Skin epidermis (tissue), 12 donors: ENCODE data around the gene CREG2.

Source experiments
- H3K27ac ChIP-seq, 21 experiments: fragments of 200-600 bp; sonication (generic) in 11 of 21; one replicate each; pipeline ENCODE4 v1.5.0; 2020; ENCODE audit warnings: mild to moderate bottlenecking in 3 of 21, inconsistent platforms in 2 of 21, moderate library complexity in 2 of 21
- H3K4me3 ChIP-seq, 7 experiments: fragments of 200-600 bp; sonication (generic) in 2 of 7; one replicate each; pipeline ENCODE4 v1.5.0; 2020; ENCODE audit warnings: inconsistent platforms in 2 of 7, mild to moderate bottlenecking in 2 of 7, moderate library complexity in 1 of 7

The CREG2 gene

GRCh38 chr2:101410746-101411145 lies 23.4 kb upstream of the CREG2 start:
- Histone ChIP-seq H3K27ac (no peak overlapping the region), H3K4me3 (no peak overlapping the region)

DNA sequence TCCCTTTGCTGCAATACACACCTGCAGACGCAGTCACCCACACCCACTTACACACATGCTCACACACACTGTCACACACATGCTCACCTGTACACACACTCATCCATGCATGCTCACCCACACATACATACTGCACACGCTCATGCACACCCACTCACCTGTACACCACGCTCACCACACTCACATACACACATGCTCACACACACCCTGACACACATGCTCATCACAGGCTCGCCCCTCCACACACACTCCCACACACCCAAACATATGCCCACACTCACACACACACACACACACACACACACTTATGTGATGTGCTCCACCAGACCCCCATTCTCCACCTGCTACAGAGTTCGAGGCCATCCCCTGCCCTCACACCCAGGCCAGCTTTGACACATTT lies 22.8 kb upstream of the CREG2 start:
- Histone ChIP-seq H3K27ac (no peak overlapping the region), H3K4me3 (no peak overlapping the region)

- H3K27ac ChIP-seq = no peak overlapping the region
- H3K4me3 ChIP-seq = no peak overlapping the region
Measured at GRCh38 chr2:101409699-101410098, 22.4 kb upstream of the CREG2 start.

DNA sequence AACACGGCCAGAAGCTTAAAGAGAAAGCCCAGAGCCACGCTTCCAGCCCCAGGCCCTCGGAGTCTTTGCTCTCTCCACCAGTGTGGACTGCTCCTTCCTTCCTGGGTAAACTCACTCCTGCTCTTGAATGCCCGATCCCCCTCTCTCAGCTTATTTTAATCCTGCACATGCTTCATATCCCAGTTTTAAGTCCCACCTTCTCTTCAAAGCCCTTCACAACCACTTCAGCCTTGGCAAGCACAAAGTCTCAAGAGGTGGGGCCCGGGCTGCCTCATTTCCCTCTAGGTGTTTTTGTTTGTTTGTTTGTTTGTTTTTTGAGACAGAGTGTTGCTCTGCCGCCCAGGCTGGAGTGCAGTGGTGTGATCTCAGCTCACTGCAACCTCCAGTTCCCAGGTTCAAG lies 21.6 kb upstream of the CREG2 start:
- Histone ChIP-seq H3K4me3 (no peak overlapping the region), H3K27ac (no peak overlapping the region)

GRCh38 chr2:101405351-101405899 lies 18.1 kb upstream of the CREG2 start:
- Histone ChIP-seq H3K4me3 (no peak overlapping the region), H3K27ac (no peak overlapping the region)

DNA sequence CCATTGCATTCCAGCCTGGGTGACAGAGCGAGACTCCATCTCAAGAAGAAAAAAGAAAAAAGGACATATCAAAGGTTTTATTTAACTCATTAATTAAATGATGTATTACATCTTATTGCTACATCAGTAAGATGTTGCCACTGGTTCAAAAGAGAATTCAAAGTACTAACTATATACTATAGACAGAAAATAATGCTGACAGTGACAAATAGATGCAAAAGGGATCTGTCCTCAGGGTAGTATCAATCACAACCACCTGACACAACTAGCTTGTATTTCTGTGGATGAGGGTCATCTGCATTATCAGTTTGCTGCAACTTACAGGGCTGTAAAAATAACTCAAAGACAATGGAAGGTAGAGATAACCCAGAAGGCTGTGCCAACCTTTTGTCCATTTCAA lies 16.4 kb upstream of the CREG2 start:
- Histone ChIP-seq H3K27ac (no peak overlapping the region), H3K4me3 (no peak overlapping the region)

DNA sequence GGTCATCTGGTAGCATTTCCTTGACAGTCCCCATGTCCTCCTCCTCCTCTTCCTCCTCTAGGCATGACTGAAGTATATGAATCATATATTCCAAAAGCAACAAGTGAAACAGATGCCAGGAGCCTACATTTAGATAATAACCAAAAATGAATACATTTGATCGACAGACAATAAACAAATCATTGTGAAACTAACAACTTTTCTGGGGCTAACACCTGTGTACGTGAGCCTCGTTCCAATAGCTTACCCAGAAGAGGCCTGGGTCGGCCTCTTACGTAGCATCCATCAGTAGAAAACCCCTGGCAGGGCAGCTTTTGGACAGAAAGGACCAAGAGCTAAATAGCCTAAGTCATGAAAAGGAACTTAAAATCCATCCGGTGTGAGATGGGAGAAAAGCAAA lies 15.3 kb upstream of the CREG2 start:
- Histone ChIP-seq H3K4me3 (no peak overlapping the region), H3K27ac (no peak overlapping the region)

- Histone ChIP-seq H3K4me3 (no peak overlapping the region), H3K27ac (no peak overlapping the region)
Measured at GRCh38 chr2:101401906-101402305, 14.6 kb upstream of the CREG2 start.

GRCh38 chr2:101401326-101401665 lies 14.0 kb upstream of the CREG2 start:
- H3K27ac ChIP-seq = no peak overlapping the region

GRCh38 chr2:101400506-101401325 lies 13.4 kb upstream of the CREG2 start:
- Histone ChIP-seq H3K4me3 (no peak overlapping the region), H3K27ac (no peak overlapping the region)

More at GRCh38 chr2:101401326-101401665, 14.0 kb upstream of the CREG2 start:
- no peak overlapping the region for H3K4me3 ChIP-seq

- no peak overlapping the region for H3K4me3 ChIP-seq
- no peak overlapping the region for H3K27ac ChIP-seq
Measured at GRCh38 chr2:101400048-101400447, 12.7 kb upstream of the CREG2 start.

GRCh38 chr2:101399021-101399799 lies 11.9 kb upstream of the CREG2 start:
- no peak overlapping the region for H3K4me3 ChIP-seq
- no peak overlapping the region for H3K27ac ChIP-seq

DNA sequence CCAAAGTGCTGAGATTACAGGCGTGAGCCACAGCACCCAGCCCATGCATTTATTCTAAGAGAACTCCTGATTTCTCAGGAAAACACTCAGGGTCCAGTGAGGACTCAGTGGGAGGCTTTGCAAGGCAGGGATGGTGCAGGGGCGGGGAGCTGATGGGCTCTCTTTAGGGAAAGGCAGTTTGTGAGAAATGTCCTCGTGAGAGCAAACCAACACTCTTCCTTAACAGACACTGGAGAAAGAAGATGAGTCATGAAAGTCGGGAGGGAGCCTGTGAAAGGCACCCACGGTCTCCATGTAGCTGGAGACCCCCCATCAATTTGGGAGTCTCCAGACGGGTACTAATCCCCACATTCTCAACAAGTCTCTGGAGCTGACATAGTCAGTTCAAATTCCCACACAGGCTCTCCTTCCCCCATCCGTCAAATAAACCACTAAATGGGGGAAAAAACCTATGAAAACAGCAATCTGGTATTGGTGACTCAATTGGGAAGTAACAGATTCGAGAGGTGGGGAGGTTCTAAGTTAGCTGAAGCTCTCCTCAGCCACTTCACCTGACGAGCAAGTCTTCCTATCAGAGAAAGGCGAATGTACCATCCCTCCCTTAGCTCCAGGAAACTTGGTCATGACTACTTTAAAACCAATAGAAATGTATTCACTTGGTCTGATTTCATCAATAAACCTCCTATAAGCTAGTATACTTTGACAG lies 11.0 kb upstream of the CREG2 start:
- no peak overlapping the region for H3K4me3 ChIP-seq
- no peak overlapping the region for H3K27ac ChIP-seq

- no peak overlapping the region for H3K4me3 ChIP-seq
- H3K27ac ChIP-seq = peak overlapping the region in 10 of 21 experiments; percentile 12 to 79 (median 68)
Measured at GRCh38 chr2:101396316-101396717, 9.0 kb upstream of the CREG2 start.

- Histone ChIP-seq H3K4me3 (no peak overlapping the region), H3K27ac (peak overlapping the region in 10 of 21 experiments; percentile 12 to 79 (median 68))
Measured at GRCh38 chr2:101395545-101396315, 8.4 kb upstream of the CREG2 start.

GRCh38 chr2:101388232-101388631 lies 929 bp upstream of the CREG2 start:
- H3K27ac ChIP-seq = no peak overlapping the region
- no peak overlapping the region for H3K4me3 ChIP-seq

GRCh38 chr2:101386599-101387150 lies 628 bp downstream of the CREG2 start:
- H3K27ac ChIP-seq = no peak overlapping the region
- peak overlapping the region; percentile 15 to 45 (median 40) for H3K4me3 ChIP-seq

DNA sequence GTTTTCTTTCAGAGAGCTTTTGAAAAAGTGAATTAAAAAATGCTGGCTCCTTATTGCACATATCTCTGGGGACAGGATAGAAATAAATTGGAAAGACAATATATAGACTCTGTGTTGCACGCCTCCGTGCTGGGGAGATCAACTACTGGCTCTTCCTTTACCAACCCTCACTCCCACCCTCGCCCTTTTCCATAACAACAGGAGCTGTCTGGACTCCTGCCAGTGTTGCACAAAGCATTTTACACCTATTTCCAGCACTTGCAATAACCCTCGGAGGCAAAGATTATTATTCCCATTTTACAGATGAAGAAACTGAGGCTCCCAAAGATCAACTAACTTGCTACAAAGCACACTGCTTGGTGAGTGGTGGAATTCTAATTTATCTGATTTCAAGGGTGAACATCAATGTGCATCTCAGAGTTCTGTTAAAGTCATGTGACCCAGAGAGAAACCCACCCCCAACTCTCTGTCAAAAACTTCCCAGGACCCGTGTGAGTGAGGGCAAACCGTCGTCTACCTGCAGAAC lies 4.2 kb downstream of the CREG2 start:
- H3K4me3 ChIP-seq = no peak overlapping the region
- H3K27ac ChIP-seq = no peak overlapping the region

- no peak overlapping the region for H3K27ac ChIP-seq
- no peak overlapping the region for H3K4me3 ChIP-seq
Measured at GRCh38 chr2:101382442-101382841, 4.9 kb downstream of the CREG2 start.
